ENCODE data around the gene ESR1.

Gene ESR1

GRCh38 chr6:151807513-151808370 lies at the start of gene ESR1:
Gene ESR1 (plus strand): TSS chr6:151807682. CDS start chr6:151807913, 231 bp downstream.
- no peak for DNase-seq (ENCODE audit: extremely low read depth in 1 of 2, low read depth in 1 of 2)

- no peak for DNase-seq (ENCODE audit: extremely low read depth in 1 of 2, low read depth in 1 of 2)
Observed at GRCh38 chr6:151760486-151760885, 47.0 kb upstream of the ESR1 start.

- DNase-seq (ENCODE audit: extremely low read depth in 1 of 2, low read depth in 1 of 2) = no peak
Observed at GRCh38 chr6:151761851-151762250, 45.6 kb upstream of the ESR1 start.

DNA sequence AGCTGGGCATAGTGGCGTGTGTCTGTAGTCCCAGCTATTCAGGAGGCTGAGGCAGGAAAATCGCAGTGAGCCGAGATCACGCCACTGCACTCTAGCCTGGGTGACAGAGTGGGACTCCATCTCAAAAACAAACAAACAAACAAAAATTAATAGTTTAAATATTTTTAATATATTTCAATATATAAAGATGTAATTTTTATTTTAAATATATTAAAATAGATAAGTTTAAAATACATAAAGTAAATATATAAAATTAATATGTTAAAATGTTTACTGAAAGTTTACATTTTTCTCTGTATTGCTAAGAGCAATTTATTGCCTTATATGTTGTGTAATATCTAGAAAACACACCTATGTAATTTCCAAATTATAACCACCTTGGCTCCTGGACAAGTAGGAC lies 44.7 kb upstream of the ESR1 start:
- no peak for DNase-seq (ENCODE audit: extremely low read depth in 1 of 2, low read depth in 1 of 2)

- DNase-seq (ENCODE audit: extremely low read depth in 1 of 2, low read depth in 1 of 2) = no peak
Observed at GRCh38 chr6:151763303-151763702, 44.2 kb upstream of the ESR1 start.

- DNase-seq (ENCODE audit: extremely low read depth in 1 of 2, low read depth in 1 of 2) = peak in 1 of 2 donors; percentile 4
Observed at GRCh38 chr6:151763938-151764680, 43.4 kb upstream of the ESR1 start.

GRCh38 chr6:151765444-151765886 lies 42.0 kb upstream of the ESR1 start:
- no peak for DNase-seq (ENCODE audit: extremely low read depth in 1 of 2, low read depth in 1 of 2)

DNA sequence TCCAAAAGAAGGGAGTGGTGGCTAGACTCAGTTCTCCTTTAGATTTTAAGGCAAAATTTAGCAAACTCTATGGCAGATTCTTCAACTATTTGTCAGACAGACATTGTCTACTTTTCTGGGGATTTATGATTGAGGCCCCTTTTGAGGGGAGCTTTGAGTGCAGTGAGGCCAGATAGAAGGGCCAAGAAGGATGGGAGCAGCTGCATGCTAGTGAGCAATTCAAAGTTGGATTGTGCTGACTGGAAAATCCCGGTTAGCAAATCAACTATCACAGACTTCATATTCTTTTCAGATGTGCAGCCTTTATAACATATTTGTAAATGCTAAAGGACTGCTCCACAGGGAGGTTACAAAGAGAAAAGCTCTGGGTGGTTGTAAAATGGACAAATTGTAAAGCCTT lies 35.0 kb upstream of the ESR1 start:
- DNase-seq (ENCODE audit: extremely low read depth in 1 of 2, low read depth in 1 of 2) = no peak

- DNase-seq (ENCODE audit: extremely low read depth in 1 of 2, low read depth in 1 of 2) = no peak
Observed at GRCh38 chr6:151773382-151773781, 34.1 kb upstream of the ESR1 start.

- DNase-seq (ENCODE audit: extremely low read depth in 1 of 2, low read depth in 1 of 2) = no peak
Observed at GRCh38 chr6:151782560-151782959, 24.9 kb upstream of the ESR1 start.

DNA sequence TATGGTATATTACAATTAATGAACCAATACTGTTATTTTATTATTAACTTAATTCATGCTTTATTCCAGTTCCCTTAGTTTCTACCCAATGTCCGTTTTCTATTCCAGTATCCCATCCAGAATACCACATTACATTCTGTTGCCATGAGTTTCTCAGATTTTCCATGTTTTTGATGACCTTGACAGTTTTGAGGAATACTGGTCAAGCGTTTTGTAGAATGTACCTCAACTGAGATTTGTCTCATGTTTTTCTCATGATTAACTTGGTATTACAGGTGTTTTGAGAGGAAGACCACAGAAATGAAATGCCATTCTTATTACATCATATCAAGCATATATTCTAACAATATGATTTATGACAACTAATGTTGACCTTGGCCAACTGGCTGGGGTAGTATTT lies 23.8 kb upstream of the ESR1 start:
- DNase-seq (ENCODE audit: extremely low read depth in 1 of 2, low read depth in 1 of 2) = no peak

DNA sequence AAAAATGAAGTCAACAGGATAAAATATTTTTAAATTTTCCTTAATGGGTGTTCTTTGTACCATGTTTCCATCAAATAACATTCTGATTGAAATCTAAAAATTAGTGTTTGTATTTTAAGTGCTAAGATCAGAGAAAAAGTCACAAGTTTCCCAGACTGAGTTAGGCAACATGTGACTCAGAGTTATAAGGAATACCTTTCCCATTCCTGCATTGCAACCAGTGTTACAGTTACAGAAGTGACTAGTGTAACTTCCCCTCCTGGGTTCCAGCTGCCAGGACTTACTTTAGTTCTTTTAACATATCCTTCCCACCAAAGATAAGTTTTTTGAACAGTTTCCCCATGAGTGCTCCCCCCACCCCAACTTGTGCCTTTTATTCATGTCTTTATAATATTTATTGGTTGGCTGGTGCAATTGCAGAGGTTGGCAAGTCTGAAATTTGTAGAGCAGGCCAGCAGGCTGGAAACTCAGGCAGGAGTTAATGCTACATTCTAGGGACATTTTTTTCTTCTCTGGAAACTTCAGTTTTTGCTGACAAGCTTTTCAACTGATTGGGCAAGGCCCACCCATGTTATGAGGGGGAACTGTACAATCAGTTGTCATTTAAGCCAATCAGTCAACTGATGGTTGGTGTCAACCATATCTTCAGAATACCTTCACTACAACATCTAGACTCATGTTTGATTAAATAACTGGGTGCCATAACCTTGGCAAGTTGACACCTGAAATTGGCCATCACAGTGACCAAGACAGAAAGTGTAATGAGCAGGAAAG lies 22.9 kb upstream of the ESR1 start:
- no peak for DNase-seq (ENCODE audit: extremely low read depth in 1 of 2, low read depth in 1 of 2)

- DNase-seq (ENCODE audit: extremely low read depth in 1 of 2, low read depth in 1 of 2) = no peak
Observed at GRCh38 chr6:151796842-151797530, 10.5 kb upstream of the ESR1 start.

GRCh38 chr6:151803743-151804142 lies 3.7 kb upstream of the ESR1 start:
- DNase-seq (ENCODE audit: extremely low read depth in 1 of 2, low read depth in 1 of 2) = no peak

DNA sequence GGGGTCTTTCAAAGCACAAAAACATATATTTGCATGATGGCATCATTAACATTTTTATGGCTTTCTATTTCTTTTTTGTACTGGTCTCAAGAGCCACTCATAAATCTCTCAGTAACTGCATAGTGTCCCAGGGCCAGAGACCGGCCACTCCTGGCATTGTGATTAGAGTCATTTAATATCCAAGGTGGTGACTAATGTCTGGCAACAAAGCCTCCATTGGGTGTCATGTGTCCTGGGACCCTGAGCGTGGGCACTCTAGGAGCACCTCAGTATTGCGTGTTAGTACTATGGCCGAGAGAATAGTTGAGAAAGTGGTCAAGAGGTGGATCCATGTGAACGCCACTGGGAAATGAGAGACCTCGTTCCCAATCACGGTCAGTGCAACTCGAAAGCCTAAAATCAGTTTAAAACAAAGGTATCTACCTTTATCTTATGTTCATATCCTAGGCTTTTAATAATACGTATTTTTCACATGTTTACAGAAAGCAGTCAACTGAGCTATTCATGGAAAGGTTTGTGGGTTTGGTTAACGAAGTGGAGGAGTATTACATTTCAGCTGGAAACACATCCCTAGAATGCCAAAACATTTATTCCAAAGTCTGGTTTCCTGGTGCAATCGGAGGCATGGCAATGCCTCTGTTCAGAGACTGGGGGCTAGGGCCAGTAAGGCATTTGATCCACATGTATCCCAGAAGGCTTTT lies 2.7 kb upstream of the ESR1 start:
- no peak for DNase-seq (ENCODE audit: extremely low read depth in 1 of 2, low read depth in 1 of 2)

DNA sequence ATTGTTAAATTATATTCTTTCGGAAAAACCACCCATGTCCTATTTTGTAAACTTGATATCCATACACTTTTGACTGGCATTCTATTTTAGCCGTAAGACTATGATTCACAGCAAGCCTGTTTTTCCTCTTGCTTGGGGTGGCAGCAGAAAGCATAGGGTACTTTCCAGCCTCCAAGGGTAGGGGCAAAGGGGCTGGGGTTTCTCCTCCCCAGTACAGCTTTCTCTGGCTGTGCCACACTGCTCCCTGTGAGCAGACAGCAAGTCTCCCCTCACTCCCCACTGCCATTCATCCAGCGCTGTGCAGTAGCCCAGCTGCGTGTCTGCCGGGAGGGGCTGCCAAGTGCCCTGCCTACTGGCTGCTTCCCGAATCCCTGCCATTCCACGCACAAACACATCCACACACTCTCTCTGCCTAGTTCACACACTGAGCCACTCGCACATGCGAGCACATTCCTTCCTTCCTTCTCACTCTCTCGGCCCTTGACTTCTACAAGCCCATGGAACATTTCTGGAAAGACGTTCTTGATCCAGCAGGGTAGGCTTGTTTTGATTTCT lies 2.1 kb upstream of the ESR1 start:
- no peak for DNase-seq (ENCODE audit: extremely low read depth in 1 of 2, low read depth in 1 of 2)

DNA sequence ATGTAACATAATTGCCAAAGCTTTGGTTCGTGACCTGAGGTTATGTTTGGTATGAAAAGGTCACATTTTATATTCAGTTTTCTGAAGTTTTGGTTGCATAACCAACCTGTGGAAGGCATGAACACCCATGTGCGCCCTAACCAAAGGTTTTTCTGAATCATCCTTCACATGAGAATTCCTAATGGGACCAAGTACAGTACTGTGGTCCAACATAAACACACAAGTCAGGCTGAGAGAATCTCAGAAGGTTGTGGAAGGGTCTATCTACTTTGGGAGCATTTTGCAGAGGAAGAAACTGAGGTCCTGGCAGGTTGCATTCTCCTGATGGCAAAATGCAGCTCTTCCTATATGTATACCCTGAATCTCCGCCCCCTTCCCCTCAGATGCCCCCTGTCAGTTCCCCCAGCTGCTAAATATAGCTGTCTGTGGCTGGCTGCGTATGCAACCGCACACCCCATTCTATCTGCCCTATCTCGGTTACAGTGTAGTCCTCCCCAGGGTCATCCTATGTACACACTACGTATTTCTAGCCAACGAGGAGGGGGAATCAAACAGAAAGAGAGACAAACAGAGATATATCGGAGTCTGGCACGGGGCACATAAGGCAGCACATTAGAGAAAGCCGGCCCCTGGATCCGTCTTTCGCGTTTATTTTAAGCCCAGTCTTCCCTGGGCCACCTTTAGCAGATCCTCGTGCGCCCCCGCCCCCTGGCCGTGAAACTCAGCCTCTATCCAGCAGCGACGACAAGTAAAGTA lies 547 bp upstream of the ESR1 start:
- no peak for DNase-seq (ENCODE audit: extremely low read depth in 1 of 2, low read depth in 1 of 2)

DNA sequence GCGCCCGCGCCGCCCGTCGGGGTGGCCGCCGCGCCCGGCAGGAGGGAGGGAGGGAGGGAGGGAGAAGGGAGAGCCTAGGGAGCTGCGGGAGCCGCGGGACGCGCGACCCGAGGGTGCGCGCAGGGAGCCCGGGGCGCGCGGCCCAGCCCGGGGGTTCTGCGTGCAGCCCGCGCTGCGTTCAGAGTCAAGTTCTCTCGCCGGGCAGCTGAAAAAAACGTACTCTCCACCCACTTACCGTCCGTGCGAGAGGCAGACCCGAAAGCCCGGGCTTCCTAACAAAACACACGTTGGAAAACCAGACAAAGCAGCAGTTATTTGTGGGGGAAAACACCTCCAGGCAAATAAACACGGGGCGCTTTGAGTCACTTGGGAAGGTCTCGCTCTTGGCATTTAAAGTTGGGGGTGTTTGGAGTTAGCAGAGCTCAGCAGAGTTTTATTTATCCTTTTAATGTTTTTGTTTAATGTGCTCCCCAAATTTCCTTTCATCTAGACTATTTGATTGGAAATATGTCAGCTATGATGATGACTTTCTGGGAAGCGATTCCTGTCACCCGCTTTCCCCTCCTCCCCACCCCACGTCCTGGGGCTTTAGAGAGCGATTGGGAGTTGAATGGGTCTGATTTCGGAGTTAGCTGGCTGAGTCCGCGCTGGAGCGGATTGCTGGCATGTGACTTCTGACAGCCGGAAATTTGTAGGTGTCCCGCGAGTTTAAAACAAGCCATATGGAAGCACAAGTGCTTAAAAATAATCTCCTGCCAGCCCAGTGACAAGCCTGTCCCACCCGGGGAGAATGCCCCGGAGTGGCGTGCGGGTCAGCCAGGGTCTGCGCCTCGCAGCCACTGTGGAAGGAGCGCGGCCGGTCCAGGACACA lies 1.1 kb downstream of the ESR1 start:
- no peak for DNase-seq (ENCODE audit: extremely low read depth in 1 of 2, low read depth in 1 of 2)
